ENCODE measurements around the gene TMEM231. TPM values are rescaled to one million over a fixed set of nuclear protein-coding genes. Genes with fewer than 3 reads are reported as not detected.
"Not testable (repeated sequence)": the region's sequence is repeated elsewhere in the genome, so short reads cannot be mapped to it uniquely, and the experiment has no call there.

Gene TMEM231
- 8.5 TPM for total RNA-seq
- long read RNA-seq, full-length matches to known transcripts = 33 of 38 reads
- long read RNA-seq, partial matches to known transcripts = 0 of 38 reads
- long read RNA-seq, other reads (novel, unspliced or antisense) = 5 of 38 reads

DNA sequence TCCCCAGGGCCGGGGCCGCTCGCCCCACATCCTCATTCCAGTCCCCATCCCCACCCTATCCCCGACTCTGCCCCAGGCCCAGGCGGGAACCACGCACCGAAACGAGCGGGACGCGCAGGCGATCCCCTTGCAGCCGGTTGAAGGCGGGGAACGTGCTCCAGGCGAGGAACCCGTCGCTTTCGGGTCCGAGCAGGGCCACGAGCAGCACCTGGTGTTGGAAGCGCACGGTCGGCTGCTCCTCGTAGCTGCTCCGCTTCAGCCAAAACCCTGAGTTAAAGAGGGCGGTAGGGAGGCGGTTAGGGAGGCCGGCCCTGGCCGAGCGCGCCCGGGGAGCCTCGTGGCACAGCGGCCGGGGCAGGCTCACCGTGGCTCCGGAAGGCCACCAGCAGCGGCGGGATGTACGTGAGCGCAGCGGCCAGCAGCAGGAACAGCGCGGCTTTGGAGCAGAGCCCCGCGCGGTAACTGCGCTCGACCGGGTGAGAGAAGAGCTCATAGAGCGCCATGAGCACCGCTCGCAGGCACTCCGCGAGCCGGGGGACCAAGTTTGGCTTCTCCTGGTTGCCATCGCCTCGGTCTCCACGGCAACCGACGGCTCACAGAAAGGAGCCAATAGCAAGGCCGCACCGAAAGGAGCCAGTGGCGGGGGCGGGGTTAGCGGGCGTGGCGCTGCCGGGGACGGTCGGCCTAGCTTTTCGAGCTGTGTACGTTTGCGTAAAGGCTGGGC, at the start of gene TMEM231:
TSS of gene TMEM231 (minus strand) at position 546 of the 724 bp plus-strand sequence. CDS start at position 503, 43 bp downstream.
- peak; percentile 98 for DNase-seq (ENCODE audit: low spot score)
- intact Hi-C loops (cut with DNase I) = loop anchor here (2.0 to 5.0 kb wide), 2 partner anchors 35 to 91 kb away; partner anchors contain the start of genes KARS1 and TERF2IP

DNA sequence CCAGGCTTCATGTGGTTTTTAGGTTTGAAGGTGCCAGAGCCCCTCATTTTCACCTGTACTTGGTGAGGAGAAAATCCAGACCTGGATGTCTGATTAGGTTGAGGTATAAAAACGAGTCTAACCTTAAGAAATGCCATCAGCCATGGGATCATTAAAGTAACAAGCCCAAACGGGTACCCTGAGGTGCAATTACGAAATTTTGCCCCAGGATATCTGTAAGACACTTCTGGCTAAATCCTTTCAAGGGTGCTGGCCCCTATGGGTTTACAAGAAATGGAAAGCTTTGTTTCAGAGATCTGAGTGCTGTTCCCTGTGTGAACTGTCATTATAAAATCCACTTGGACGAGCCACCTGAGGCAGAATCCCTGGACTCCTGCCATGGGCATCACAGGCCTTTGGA, 47.2 kb upstream of the TMEM231 start:
- DNase-seq (ENCODE audit: low spot score) = no peak
- intact Hi-C loops (cut with DNase I) = no loop called here

- DNase-seq (ENCODE audit: low spot score) = no peak
- intact Hi-C loops (cut with DNase I) = no loop called here
Observed at GRCh38 chr16:75599452-75600277, 43.6 kb upstream of the TMEM231 start.

DNA sequence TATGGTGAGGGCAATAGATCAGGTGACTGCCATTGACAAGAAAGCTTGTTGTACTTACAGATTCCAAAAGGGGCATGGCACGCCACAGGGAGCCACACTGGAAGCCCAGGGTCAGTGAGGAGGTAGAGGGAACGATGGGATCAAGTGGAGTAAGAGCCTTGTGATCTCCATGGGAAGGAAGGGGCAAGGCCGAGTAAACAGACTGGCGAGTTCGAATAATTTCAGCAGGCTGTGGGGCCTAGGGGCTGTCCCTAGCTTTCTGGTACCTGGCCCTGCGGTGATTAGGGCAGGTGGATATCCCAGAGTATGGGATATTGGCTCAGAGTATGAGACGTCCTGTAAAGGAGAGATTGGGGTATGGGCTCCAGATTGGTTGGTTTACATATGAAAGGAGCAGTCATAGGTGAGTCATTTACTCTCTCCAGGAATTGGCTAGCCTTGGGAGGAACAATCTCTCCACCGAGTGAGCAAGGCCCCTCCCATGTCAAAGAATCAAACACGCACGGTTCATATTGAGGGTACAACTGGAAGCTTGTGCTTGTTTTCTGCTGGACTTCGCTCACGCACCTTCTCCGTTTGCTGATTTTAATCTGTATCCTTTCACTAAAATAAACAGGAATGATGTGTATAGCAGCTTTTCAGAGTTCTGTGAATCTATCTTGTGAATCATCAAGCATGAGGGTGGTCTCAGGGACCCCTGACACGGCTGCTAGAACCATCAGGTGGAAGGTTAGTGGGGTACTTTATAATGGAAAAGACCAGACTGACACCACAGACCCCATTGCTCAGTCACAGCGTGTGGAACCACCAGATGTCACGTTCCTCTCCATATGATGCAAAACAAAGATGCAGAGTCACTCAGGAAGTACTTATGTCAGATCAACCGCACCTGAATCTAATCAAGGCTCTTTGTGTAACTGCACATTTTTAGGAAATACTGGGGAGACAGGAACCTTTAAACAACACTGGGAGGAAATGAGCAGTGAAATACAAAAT, 38.1 kb upstream of the TMEM231 start:
- DNase-seq (ENCODE audit: low spot score) = no peak
- intact Hi-C loops (cut with DNase I) = no loop called here

- no peak for DNase-seq (ENCODE audit: low spot score)
- intact Hi-C loops (cut with DNase I) = no loop called here
Observed at GRCh38 chr16:75593308-75593707, 37.3 kb upstream of the TMEM231 start.

DNA sequence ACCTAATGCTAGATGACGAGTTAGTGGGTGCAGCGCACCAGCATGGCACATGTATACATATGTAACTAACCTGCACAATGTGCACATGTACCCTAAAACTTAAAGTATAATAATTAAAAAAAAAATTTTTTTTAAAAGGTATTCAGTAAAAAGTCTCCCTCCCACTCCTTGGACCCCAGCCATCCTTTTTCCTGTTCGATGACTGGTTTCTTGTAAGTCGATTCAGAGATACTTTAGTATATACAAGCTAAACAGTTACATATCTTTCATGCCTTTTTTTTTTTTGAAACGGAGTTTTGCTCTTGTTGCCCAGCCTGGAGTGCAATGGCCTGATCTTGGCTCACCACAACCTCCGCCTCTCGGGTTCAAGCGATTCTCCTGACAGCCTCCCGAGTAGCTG, 35.9 kb upstream of the TMEM231 start:
- DNase-seq (ENCODE audit: low spot score) = not testable (repeated sequence)
- intact Hi-C loops (cut with DNase I) = loop anchor here (2.0 kb wide), 1 partner anchor 37 kb away; no protein-coding TSS in a partner anchor

GRCh38 chr16:75590920-75591843, 35.1 kb upstream of the TMEM231 start:
- peak; percentile 86 for DNase-seq (ENCODE audit: low spot score)
- intact Hi-C loops (cut with DNase I) = loop anchor here (2.0 kb wide), 1 partner anchor 36 kb away; no protein-coding TSS in a partner anchor

DNA sequence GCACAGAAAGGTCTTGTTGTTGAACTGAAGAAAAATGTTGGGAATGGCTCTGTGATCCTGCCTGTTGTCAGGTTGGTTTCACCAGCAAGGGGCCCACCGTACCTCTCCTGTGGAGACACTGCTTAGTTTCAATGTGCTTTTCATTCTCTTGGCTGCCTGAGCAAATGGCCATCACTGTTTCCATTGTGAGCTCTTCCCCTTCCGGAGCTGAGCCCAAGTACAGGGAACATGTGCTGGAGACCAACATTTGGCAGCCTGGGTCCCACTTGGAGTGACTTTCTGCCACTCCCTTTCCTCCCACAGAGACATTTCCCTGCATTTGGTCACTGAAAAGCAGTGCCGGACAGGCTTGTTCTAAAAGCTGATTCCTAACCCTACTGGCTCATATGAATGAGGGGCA, 33.3 kb upstream of the TMEM231 start:
- intact Hi-C loops (cut with DNase I) = no loop called here
- peak; percentile 79 for DNase-seq (ENCODE audit: low spot score)

GRCh38 chr16:75588716-75589115, 32.7 kb upstream of the TMEM231 start:
- no peak for DNase-seq (ENCODE audit: low spot score)
- intact Hi-C loops (cut with DNase I) = no loop called here

DNA sequence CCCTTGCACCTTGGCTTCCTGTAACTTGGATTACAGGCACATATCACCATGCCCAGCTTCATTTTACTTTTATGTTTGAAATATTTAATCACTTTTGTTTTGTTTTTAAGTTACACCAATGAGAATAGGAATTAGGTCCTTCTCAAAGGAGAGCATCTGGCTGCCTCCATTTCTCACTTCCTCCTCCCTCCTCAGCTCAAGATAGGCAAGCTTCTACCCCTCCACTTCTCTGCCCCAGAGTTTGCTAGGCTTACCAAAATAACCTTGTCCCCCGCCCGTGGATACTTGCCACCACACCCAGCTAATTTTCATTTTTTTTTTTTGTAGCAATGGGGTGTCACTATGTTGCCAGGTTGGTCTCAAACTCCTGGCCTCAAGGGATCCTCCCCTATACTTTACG, 28.1 kb upstream of the TMEM231 start:
- no peak for DNase-seq (ENCODE audit: low spot score)
- intact Hi-C loops (cut with DNase I) = no loop called here

DNA sequence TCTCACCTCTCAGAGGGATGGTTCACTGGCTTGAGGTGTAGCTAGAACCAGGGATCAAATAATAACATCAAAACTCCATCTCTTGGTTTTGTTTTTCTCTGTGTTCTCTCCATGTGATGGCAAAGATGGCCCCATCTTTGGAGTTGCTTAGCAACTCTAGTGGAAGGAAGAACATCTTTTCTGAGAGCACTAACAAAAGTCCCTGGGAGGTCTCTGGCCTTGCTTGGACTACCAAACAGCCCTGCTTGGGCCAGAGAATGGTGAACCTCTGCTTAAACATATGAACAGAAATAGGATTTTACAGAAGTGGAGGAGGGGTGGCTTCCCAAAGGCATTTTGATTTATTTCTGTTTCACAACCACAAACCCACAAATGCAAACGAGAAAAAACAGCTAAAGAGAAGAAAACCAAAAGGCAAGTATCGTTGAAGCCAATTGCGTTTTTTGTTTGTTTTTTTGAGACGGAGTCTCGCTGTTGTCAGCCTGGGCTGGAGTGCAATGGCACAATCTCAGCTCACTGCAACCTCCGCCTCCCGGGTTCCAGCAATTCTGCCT, 23.3 kb upstream of the TMEM231 start:
- intact Hi-C loops (cut with DNase I) = no loop called here
- DNase-seq (ENCODE audit: low spot score) = no peak

DNA sequence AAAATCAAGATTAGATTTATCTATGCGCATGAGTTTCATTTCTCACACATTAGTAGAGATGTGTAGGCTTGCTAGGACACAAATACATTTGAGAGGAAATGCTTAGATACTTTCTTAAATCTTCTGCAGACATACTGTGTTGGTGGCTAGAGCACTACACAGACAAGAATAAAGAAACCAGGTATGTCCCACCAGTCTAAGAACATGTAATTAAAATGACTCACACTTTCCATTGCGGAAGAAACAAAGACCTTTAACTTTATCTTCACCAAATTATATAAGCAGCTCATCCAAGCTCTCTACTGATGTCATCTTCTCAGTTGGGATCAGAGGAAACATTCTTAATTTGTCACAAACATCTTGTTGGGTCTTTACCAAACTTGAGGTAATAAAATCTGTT, 22.7 kb upstream of the TMEM231 start:
- DNase-seq (ENCODE audit: low spot score) = no peak
- intact Hi-C loops (cut with DNase I) = no loop called here

- intact Hi-C loops (cut with DNase I) = no loop called here
Observed at GRCh38 chr16:75578212-75578611, 22.2 kb upstream of the TMEM231 start.

GRCh38 chr16:75576384-75576811, 20.3 kb upstream of the TMEM231 start:
- no peak for DNase-seq (ENCODE audit: low spot score)
- intact Hi-C loops (cut with DNase I) = no loop called here

More at GRCh38 chr16:75578212-75578611, 22.2 kb upstream of the TMEM231 start:
- no peak for DNase-seq (ENCODE audit: low spot score)

- no peak for DNase-seq (ENCODE audit: low spot score)
- intact Hi-C loops (cut with DNase I) = no loop called here
Observed at GRCh38 chr16:75575958-75576357, 19.9 kb upstream of the TMEM231 start.

DNA sequence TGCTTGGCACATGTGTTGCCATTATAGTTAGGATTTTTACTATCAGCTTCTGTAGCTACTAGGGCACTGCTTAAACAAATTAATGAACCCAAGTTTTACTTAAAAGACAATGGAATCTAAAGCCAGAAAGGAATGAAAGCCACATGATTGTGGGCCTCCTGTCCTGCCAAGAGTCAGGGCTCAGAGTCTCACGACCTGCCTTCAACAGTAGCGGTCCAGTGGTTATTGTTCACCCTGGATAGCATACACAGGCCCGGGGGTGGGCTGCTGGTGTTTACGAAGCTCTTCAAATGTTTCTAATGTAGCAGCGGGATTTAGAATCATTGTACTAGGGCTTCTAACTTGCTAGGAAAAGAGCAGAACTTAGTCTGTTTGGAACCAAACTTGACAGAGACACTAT, 17.9 kb upstream of the TMEM231 start:
- DNase-seq (ENCODE audit: low spot score) = no peak
- intact Hi-C loops (cut with DNase I) = no loop called here

GRCh38 chr16:75572864-75573542, 17.0 kb upstream of the TMEM231 start:
- no peak for DNase-seq (ENCODE audit: low spot score)
- intact Hi-C loops (cut with DNase I) = no loop called here

Data from cardiac septum (tissue), 1 donor.